Lung (tissue), 12 donors: ENCODE measurements around the gene TRPV5. TPM values are rescaled to one million over a fixed set of nuclear protein-coding genes. Genes with fewer than 3 reads are reported as not detected.

Experiments
- ATAC-seq: fragments of 200-7000 bp; cut with Tn5 transposase; one replicate; pipeline ENCODE4 v1.9.1; 2020; ENCODE audit warnings: moderate number of reproducible peaks; ENCODE audit not compliant: insufficient read depth, low FRiP score
- DNase-seq, 3 donors: peaks; one replicate each; pipeline ENCODE4 v3.0.0-alpha.2; 2013 to 2017
- H3K27ac ChIP-seq, 2 donors: one replicate each; pipeline ENCODE4 v1.5.1; 2013; ENCODE audit warnings: mild to moderate bottlenecking in 2 of 2, moderate library complexity in 2 of 2, control low read depth in 1 of 2, inconsistent platforms in 1 of 2, low read depth in 1 of 2, low read length in 1 of 2
- H3K27me3 ChIP-seq, 3 donors: one replicate each; pipeline ENCODE4 v1.5.1; 2013; ENCODE audit warnings: low read length in 2 of 3; ENCODE audit not compliant: control insufficient read depth in 3 of 3, insufficient read depth in 3 of 3
- H3K36me3 ChIP-seq, 4 donors: one replicate each; pipeline ENCODE4 v1.5.1; 2013; ENCODE audit warnings: low read length in 4 of 4, mild to moderate bottlenecking in 1 of 4, moderate library complexity in 1 of 4; ENCODE audit not compliant: control insufficient read depth in 4 of 4, insufficient read depth in 4 of 4
- H3K4me1 ChIP-seq, 5 donors: one replicate each; pipeline ENCODE4 v1.5.1; 2013; ENCODE audit warnings: low read length in 5 of 5, mild to moderate bottlenecking in 2 of 5, moderate library complexity in 1 of 5; ENCODE audit not compliant: control insufficient read depth in 5 of 5, insufficient read depth in 5 of 5
- H3K4me3 ChIP-seq: one replicate; pipeline ENCODE4 v1.5.1; 2013; ENCODE audit warnings: mild to moderate bottlenecking, control low read depth, moderate library complexity
- H3K9ac ChIP-seq, 2 donors: one replicate each; pipeline ENCODE4 v1.5.1; 2013; ENCODE audit warnings: low read length in 2 of 2, control low read depth in 1 of 2; ENCODE audit not compliant: insufficient read depth in 1 of 2
- H3K9me3 ChIP-seq, 4 donors: one replicate each; pipeline ENCODE4 v1.5.1; 2013; ENCODE audit warnings: low read length in 3 of 4, mild to moderate bottlenecking in 1 of 4, moderate library complexity in 1 of 4; ENCODE audit not compliant: control insufficient read depth in 4 of 4, insufficient read depth in 3 of 4
- CTCF ChIP-seq: IDR thresholded peaks from 2 replicates; pipeline ENCODE4 v1.5.1; 2012; ENCODE audit warnings: mild to moderate bottlenecking; ENCODE audit errors: control extremely low read depth, extremely low read depth
- WGBS, 2 donors: extraction: QIAGEN DNeasy Blood & Tissue Kit; methylation state at CpG; one replicate each; pipeline ENCODE4 v1.1.7; 2013; 5-methylcytosine and 5-hydroxymethylcytosine counted together
- polyA plus RNA-seq, 2 donors: library from polyadenylated mRNA; stranded (reverse); fragments of 200-250 nt; gene quantifications; one replicate each; pipeline ENCODE4 v1.2.1, GENCODE V29; 2013
- total RNA-seq, 2 donors: library from RNA; depleted of rRNA in 1 of 2; stranded (reverse); fragments of >200 nt in 1 of 2; gene quantifications; one replicate each; pipeline ENCODE4 v1.2.1, GENCODE V29; 2014 to 2021
- donor health status: control.
- donor health status: control.
- donor health status: Bipolar disorder and iron deficiency.
- donor health status: healthy.
- donor health status: DM: yes; HTN: yes; CAD: no.

TRPV5 gene
- total and polyA plus RNA-seq, 4 donors, result 0.05 TPM; not detected in 3

DNA sequence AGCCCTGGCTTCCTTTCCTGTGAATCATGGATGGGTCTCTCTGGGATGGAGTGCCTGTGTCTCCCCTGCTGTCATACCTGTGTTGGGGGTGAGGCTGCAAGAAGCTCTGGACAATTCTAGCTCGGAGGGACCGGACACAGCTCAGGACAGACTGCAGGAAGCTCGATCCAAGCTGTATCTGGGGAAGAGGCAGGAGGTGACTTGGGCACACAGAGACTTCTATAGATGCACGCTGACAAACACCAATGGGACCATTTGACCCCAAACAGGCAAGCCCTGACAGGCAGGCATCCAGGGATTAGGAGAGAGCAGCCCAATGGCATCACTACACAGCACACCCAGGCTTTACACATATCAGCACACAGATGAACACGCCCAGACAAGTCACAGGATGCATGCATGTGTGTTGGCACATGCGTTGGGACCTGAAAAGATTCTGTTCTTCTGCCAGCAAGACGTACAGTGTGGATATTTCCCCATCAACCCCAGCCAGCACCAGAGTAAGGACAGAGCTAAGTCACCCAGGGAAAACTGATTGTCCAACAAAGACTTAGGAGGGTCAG is 10.2 kb upstream of the TRPV5 start:
- no peak overlapping the region for H3K9ac ChIP-seq
- no peaks in the 10 kb centered on the region for H3K27me3 ChIP-seq
- no peak overlapping the region for H3K4me3 ChIP-seq
- no peaks in the 10 kb centered on the region for H3K36me3 ChIP-seq
- 86 to 90% methylated on average over 7 of the region's 7 CpGs for WGBS, 2 donors
- H3K27ac ChIP-seq, result no peak overlapping the region
- H3K9me3 ChIP-seq, result no peaks in the 10 kb centered on the region
- no peak for ATAC-seq
- DNase-seq, result no peak
- TF ChIP-seq CTCF, result no peak
- H3K4me1 ChIP-seq, result peaks cover 0 to 22% (median 5%) of the 10 kb centered on the region in 5 donors

DNA sequence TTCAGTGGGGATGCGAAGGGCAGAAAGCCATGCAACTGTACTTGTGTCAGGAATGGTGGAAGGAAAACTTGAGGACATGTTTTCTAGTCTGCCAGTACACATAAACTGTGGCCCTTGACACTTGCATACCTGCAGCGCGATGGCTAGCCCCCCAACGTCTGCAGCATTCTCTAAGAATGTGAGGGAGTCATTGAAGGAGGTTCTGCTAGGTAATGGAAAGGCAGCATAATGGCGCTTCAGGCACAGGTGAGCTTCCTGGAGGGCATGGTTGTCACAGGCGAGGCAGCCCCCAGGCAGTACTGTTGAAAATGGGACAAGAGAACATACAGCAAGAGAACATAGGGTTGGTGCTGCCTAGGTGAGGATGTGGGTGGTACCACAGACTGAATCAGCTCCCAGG is 9.2 kb upstream of the TRPV5 start:
- Histone ChIP-seq H3K36me3 (no peaks in the 10 kb centered on the region), H3K4me3 (no peak overlapping the region), H3K27ac (no peak overlapping the region), H3K9ac (no peak overlapping the region), H3K9me3 (no peaks in the 10 kb centered on the region), H3K4me1 (peaks cover 0 to 22% (median 5%) of the 10 kb centered on the region in 5 donors), H3K27me3 (no peaks in the 10 kb centered on the region)
- DNase-seq, result no peak
- ATAC-seq, result no peak
- 93 to 95% methylated on average over 6 of the region's 6 CpGs for WGBS, 2 donors
- TF ChIP-seq CTCF, result no peak

DNA sequence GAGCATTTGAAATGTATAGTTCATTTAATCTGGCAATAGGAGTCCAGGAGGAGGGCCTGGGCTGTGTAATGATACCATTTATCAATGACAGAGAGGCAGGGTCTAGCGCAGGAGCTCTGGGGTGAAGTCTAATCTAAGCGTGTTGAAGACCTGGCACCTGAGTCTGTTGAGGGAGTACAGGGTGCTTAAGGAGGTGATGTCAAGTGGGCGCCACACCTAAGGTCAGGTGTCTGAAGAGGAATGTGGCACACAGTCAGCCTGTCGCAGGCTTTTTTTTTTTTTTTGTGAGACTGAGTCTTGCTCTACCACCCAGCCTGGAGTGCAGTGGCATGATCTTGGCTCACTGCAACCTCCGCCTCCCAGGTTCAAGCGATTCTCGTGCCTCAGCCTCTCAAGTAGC is 8.0 kb upstream of the TRPV5 start:
- no peak overlapping the region for H3K4me3 ChIP-seq
- no peak for TF ChIP-seq CTCF
- H3K9ac ChIP-seq, result no peak overlapping the region
- 84 to 95% methylated on average over 7 of the region's 7 CpGs for WGBS, 2 donors
- ATAC-seq (no peak), DNase-seq (no peak)
- H3K9me3 ChIP-seq, result no peaks in the 10 kb centered on the region
- no peaks in the 10 kb centered on the region for H3K36me3 ChIP-seq
- H3K27me3 ChIP-seq, result no peaks in the 10 kb centered on the region
- peaks cover 0 to 22% (median 5%) of the 10 kb centered on the region in 5 donors for H3K4me1 ChIP-seq
- no peak overlapping the region for H3K27ac ChIP-seq
